NCI-H524 (cell line): ENCODE measurements around the gene PRPS1.
"Not testable (repeated sequence)": the region's sequence is repeated elsewhere in the genome, so short reads cannot be mapped to it uniquely, and the experiment has no call there.

ENCODE experiments used
- DNase-seq, 2 experiments: peaks; one replicate each; lab custom pipeline; 2025; lab: John Stamatoyannopoulos, UW

PRPS1 gene

DNA sequence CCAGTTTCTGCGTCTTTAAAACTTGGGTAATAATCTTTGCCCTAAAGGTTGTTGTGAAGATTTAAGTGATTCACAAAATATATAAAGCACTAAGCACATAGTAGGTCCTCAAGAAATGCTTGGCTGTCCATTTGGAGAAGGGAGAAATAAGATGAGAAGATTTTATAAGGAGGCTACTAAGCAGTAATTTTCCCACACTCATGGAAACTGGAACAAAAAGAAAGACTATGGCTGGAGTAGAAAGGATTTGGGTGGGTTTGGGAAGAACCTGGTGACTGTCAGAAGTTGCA lies 47.0 kb downstream of the PRPS1 start:
- DNase-seq: no peak

DNA sequence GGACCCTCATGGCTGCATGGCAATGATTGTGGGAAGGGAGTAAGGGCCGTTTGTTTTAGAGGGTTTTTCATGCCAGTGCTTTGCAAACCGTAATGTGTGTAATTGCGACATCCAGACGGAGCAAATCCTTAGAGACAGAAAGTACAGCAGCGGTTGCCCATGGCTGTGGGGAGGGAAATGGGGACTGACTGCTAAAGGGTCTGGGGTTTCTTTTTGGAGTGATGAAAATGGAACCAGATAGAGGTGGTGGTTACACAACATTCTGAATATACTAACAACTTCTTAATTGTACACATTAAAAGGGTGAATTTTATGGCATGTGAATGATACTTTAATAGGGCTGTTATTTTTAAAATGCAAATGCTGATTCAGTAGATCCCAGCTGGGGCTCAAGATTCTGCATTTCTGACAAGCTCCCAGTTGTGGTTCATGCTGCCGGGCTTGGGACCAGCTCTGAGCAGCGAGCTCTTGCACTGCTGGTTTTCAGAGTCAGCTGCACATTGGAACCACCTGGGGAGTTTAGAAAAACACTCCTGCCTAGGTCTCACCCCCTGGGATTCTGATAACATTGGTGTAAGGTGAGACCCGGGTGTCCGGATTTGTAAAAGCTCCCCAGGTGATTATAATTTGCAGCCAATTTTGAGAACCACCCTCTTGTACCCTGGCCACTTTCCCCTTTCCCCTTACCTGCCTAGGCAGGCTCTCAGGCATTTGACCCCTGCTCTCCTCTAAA lies 47.7 kb downstream of the PRPS1 start:
- DNase-seq: peak in 1 of 2 experiments; percentile 42

DNA sequence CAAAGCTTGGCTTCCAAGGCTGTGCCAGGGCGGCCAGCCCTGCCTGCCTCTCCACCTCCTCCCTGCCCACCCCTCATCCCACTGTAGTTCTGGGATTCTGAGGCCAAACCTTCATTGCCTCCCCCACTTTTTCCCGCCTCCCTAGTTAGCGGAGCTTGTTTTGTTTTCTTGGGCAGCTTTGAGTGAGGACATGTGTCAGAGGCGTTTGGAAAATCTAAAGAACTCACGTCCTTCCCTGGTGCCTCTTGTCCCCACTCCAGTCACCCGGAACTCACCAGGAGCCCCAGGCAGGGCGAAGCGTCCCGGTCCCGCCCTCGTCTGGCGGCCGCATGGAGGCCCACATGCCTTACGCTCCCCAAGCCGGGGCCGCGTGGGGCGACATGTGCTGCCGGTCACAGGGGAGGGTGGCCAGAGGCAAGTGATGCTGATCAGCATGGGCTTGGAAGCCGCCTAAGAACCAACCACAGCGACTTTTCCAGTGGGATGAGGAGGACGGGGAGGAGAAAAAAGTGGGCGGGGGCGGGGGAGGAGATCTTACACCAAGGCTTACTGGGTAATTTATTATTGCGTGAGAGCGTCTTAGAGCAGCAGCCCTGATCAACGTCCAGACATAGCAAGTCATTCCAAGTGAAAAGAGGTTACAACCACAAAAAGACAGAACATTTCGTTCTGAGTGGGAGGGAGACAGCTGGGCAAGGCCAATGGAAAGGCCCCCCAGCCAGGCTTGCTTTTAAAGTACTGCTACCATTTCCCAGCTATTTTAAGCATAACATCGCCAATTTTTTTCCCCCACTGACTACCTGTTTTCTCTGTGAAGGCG lies 48.5 kb downstream of the PRPS1 start:
- DNase-seq: peak; percentile 58 to 83

DNA sequence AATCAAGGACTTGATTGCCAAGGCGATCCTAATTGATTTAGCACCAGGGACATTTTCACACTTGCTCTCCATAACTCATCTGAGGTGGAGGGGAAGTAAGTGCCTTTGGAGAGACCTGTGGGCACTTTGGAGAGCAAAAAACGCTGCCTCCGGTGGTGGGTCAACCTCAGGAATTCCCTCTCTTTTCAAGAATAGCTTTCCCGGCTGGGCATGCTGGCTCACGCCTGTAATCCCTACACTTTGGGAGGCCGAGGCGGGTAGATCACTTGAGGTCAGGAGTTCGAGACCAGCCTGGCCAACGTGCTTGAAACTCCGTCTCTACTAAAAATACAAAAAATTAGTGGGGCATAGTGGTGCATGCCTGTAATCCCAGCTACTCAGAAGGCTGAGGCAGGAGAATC lies 49.2 kb downstream of the PRPS1 start:
- DNase-seq: peak in 1 of 2 experiments; percentile 26

DNA sequence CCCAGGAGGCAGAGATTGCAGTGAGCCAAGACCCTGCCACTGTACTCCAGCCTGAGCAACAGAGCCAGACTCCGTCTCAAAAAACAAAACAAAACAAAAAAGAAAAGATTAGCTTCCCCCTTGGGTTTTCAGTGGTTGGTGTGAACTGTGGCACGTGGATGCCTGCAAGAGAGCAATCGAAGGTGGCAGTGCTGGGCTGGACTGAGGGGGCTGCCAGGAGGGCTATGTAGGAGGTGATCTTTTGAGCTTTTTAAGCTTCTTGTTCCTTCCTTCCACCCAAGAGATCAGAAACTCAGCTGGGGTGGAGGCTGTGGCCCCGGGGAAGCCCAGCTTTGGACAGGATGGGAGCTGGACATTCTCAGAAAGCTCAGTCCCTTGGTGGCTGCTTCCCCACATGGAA lies 49.6 kb downstream of the PRPS1 start:
- no peak for DNase-seq

DNA sequence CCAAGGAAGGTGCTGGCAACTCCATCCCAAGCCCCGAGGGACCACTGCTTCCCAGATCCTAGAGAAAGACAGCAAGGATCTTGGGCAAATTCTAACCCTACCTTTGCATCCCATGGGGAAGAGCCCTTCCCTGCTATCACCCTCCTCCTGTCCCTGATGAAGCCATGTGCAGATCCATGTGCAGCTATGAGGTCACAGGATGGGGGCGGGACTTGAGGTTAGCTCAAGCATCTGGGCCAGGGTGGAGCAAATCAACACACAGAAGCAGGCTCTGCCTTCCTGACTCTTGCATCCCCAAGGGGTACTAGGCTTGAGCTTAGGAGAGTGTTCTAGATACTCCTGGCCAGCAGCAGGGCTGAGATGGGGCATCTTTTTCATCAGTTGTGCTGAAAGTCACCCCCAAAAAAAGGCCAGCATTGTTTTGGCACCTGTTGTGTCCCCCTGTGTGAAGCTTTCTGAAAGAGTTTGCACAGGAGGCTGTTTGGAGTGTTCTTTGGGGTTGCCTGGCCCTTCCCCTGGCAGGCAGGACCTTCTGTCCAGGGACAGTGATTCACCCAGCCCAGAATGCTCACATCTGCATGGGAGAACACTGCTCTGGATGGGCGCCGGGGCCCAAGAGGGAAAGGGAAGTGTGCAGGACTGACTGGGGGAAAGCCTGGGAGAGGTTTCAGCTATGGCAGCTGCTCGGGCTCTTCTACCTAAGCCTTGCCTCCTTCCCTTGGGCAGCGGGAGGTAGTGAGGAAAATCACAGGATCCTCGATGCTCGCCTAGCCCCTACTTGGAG lies 50.8 kb downstream of the PRPS1 start:
- DNase-seq: no peak

DNA sequence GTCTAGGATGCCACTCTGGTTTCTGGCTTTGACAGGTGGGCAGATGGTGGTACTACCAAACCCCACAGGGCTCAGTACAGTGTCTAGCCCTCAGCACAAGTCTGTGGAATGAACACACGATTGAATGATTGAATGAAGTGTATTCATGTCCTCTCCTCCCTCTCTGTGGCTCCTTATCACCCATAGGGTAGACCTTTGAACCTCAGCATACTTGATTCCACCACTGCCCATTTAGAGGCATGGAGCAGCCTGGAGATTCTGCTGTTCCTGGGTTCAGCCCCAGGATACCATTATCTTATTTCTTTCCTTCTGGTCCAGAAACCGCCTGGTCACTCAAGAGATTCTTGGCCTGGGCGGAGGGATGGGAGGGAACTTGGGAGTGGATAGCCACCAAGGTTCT lies 53.9 kb downstream of the PRPS1 start:
- DNase-seq: no peak

DNA sequence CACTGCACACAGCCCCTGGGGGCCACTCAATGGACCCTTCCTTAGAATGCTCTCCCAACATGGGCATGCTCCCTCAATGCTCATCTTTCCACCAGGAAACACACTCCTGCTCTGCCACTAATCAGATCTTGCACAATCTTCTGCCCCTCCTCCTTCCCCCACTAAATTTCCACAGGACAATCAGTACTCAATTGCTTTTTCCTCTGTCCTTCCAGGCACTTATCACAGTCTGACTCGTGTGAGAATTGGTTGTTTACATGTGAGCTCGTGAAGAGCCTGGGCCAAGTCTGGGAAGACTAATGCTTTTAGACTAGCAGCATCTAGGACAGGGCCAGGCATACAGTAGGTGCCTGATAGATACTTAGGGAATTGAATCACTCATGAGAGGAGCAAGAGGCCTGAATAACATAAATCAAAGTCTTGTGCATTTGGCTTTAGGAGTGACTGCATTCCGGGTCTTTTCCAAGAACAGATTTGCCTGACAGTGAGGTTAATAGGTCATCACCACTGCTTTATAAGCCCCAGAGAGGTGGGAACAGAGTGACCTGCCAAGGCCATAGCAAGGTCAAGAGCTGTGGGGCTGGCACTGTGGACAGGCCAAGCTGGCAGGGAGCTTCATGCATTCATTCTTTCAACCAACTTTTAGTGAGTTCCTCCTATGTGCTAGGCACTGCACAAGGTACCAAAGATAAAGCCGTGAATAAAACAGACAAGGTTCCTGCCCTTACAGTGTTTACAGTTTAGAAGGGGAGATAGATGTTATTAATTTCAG lies 55.0 kb downstream of the PRPS1 start:
- no peak for DNase-seq

DNA sequence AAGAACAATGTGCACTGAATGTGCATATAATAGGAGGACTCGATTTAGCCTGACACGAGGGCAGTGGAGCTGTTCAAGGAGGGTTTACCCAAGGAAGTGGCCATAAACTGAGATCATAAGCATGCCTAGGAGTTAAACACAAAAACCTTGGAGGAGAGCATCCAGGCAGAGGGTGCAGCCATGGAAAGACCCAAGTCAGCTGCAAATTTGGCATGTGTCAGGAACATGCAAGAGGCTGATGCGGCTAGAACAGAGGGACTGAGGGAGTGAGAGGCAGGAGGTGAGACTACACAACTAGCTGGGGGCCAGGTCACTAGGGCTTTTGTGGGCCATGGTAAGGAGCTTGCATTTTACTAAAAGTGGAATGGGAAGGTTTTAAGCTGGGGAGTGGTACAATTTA lies 55.6 kb downstream of the PRPS1 start:
- no peak for DNase-seq

DNA sequence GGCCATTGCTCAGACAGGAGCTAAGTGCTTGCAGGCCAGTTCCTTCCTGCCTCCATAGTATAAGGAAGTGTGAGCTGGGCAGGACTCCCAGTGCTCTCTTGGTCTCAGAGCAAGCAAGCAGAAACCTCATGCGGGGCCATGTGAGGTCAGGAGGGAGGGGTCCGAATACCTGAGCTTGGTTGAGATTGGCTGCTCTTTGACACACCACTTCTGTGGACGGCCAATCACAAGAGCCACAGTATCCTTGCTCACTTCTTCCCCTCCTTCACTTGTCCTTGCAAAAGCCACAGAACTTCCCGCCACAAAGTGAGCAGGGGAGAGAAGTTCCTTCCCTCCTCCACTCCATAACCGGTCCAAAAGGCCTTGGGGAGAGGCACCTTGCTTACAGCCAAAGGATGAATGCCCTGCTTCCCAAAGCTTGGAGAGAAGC lies 56.7 kb downstream of the PRPS1 start:
- no peak for DNase-seq

DNA sequence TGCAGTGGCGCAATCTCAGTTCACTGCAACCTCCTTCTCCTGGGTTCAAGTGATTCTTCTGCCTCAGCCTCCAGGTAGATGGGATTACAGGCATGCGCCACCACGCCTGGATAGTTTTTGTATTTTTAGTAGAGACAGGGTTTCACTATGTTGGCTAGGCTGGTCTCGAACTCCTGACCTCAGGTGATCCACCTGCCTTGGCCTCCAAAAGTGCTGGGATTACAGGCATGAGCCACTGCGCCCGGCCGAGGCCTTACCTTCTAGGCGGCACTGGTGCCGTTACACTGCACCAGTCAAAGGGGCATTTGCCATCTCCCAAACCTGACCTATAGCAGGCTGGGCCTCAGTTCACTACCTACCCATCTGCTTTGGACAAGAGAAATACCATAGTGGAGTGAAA lies 57.3 kb downstream of the PRPS1 start:
- not testable (repeated sequence) for DNase-seq

DNA sequence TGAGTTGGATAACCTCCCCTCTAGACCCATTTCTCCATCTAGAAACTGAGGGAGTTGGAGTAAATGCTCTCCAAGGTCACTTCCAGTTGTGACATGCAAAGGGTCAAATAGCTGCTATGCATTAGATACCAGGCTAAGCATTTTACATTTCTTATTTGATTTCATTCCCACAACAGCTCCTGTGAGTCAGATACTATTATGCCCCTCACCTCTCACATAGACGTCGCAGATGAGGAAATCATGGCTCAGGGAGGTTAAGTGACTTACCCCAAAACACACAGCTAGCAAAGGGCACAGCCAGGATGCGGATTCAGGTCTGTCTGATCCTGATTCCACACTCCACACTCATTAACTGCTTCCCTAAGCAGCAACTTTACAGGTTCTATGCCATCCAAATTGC lies 57.7 kb downstream of the PRPS1 start:
- DNase-seq: no peak

DNA sequence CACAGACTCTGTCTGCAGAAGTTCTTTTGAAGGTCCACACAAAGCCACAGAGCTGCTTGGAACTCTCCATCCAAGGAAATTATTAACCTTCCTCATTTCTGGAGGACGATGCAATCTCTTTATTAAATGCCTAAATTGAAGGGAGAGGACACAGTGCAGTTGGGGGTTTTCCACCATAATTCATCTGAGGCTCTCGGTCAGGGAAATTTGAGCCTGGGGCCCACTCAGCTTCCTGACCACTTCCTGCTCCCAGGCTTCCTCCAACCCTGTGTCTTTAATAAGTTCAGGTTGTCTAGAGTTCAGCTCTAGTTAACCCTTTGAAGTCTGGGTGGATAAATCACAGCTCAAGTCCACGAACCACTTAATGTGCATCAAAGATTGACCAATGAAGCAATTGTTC lies 58.5 kb downstream of the PRPS1 start:
- no peak for DNase-seq

DNA sequence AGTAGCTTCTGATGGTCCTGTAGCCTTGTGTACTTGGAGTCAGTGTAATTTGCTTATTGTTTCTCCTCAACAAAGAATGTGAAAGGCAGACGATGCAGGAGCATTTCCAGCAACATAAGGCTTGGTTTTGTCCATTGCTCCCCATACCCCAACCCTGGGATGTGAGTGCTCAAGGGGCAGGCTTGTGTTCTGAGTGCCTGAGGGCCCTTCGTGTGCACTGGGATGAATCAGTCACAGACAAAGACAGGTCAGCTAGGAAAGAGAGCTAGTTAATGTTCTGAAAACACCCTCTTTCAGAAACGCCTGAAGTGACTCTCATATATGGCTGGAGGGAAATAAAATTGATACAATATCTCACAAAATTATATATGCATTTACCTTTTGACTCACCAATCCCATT lies 59.1 kb downstream of the PRPS1 start:
- DNase-seq: no peak

DNA sequence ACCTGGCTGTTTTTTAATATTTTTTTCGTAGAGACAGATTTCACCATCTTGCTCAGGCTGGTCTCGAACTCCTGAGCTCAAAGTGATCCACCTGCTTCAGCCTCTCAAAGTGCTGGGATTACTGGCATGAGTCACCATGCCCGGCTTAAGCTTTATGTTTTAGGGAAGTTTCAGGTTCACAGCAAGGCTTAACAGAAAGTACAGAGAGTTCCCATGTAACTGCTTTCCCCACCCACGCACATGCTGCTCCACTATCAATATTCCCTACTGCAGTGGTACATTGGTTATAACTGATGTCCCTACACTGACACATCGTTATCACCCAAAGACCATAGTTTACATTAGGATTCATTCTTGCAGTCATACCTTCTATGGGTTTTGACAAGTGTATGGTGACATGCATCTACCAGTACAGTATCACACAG lies 62.7 kb downstream of the PRPS1 start:
- no peak for DNase-seq

DNA sequence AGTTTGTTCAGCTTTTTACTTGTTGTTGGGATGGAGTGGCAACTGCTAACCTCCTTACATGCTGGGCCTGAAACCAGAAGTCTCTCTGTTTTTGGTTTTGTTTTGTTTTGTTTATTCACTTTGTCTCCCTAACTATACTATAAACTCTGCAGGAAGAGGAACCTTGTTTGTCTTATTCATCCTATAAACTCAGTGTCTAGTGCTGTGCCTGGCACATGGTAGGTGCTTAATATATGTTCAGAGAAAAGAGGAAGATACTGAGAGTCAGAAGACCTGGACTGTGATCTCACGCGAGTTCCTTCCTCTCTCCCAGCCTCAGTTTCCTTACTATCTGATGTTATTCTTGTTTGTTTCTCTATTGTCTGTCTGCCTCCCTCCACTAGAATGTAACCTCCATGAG lies 71.3 kb downstream of the PRPS1 start:
- no peak for DNase-seq

DNA sequence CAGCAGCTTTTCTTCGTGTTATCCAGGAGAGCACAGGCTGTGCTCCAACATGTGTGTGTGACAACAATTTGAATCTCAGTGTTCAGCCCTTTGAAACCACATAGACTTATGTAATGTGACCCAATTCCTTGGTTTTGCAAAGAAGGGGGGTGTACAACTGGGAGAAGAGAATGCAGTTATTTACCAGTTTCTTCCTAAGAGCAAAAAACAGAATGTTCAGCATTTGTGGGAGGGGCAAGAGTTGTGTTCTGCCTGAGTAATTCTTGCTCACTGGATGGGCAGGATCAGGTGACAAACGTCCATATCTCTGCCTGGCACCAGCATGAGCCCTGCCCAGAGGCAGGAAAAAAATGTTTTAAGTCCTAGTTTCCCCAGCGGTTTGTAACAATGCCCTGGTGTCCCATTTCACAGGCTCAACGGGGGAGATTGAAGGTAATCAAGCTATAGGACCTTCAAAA lies 72.0 kb downstream of the PRPS1 start:
- DNase-seq: no peak
